H7 (cell line): ENCODE measurements around the gene CDC27. TPM values are rescaled to one million over a fixed set of nuclear protein-coding genes. Genes with fewer than 3 reads are reported as not detected.
"Not testable (repeated sequence)": the region's sequence is repeated elsewhere in the genome, so short reads cannot be mapped to it uniquely, and the experiment has no call there.

Experiments
- DNase-seq: peaks from one replicate; pipeline ENCODE4 v3.0.0; 2012
- H3K27me3 ChIP-seq: 2 replicates; pipeline ENCODE4 v1.6.0; 2011; ENCODE audit warnings: mild to moderate bottlenecking, low read length; ENCODE audit not compliant: control insufficient read depth, insufficient read depth
- H3K36me3 ChIP-seq: replicated peaks from 2 replicates; pipeline ENCODE4 v1.5.1; 2011; ENCODE audit warnings: low read length; ENCODE audit not compliant: control insufficient read depth, insufficient read depth
- H3K4me3 ChIP-seq: 2 replicates; pipeline ENCODE4 v1.5.1; 2011; ENCODE audit warnings: low read depth, mild to moderate bottlenecking, control low read depth, low read length, moderate library complexity; ENCODE audit not compliant: insufficient read depth
- total RNA-seq: library from RNA; depleted of rRNA; stranded (reverse); fragments of >200 nt; shearing (Covaris generic); gene quantifications from 2 replicates; pipeline ENCODE4 v1.2.3, GENCODE V29; 2014

CDC27 gene
- total RNA-seq, 1 experiment from 2014 or later, result 45.9 TPM

- not testable (repeated sequence) for H3K36me3 ChIP-seq, DNase-seq, H3K4me3 ChIP-seq, H3K27me3 ChIP-seq
Observed at GRCh38 chr17:47166854-47167253, 22.2 kb downstream of the CDC27 start.

GRCh38 chr17:47165137-47165536 is 24.0 kb downstream of the CDC27 start:
- Histone ChIP-seq H3K27me3 (no peaks in the 10 kb centered on the region), H3K36me3 (peaks cover 4% of the 10 kb centered on the region; the same call in 1 of the 2 replicates)

GRCh38 chr17:47164263-47164662 is 24.8 kb downstream of the CDC27 start:
- H3K36me3 ChIP-seq, result peaks cover 4% of the 10 kb centered on the region
- H3K27me3 ChIP-seq, result no peaks in the 10 kb centered on the region
- no peak for DNase-seq
- no peak overlapping the region for H3K4me3 ChIP-seq

More at GRCh38 chr17:47165137-47165536, 24.0 kb downstream of the CDC27 start:
- DNase-seq, result no peak
- no peak overlapping the region for H3K4me3 ChIP-seq

GRCh38 chr17:47162013-47162622 is 27.0 kb downstream of the CDC27 start:
- H3K4me3 ChIP-seq, result no peak overlapping the region
- no peaks in the 10 kb centered on the region for H3K27me3 ChIP-seq
- DNase-seq, result no peak
- H3K36me3 ChIP-seq, result peaks cover 6% of the 10 kb centered on the region

GRCh38 chr17:47159315-47159714 is 29.8 kb downstream of the CDC27 start:
- no peak overlapping the region for H3K4me3 ChIP-seq
- H3K36me3 ChIP-seq, result peaks cover 10% of the 10 kb centered on the region
- DNase-seq, result no peak
- no peaks in the 10 kb centered on the region for H3K27me3 ChIP-seq

GRCh38 chr17:47145351-47145750 is 43.7 kb downstream of the CDC27 start:
- Histone ChIP-seq H3K4me3 (no peak overlapping the region), H3K36me3 (peaks cover 5% of the 10 kb centered on the region), H3K27me3 (no peaks in the 10 kb centered on the region)
- peak; percentile 32 for DNase-seq

- no peak for DNase-seq
- H3K4me3 ChIP-seq, result no peak overlapping the region
- peaks cover 9% of the 10 kb centered on the region for H3K36me3 ChIP-seq
- H3K27me3 ChIP-seq, result no peaks in the 10 kb centered on the region
Observed at GRCh38 chr17:47135235-47135634, 53.9 kb downstream of the CDC27 start.

- not testable (repeated sequence) for H3K4me3 ChIP-seq, H3K36me3 ChIP-seq, H3K27me3 ChIP-seq, DNase-seq
Observed at GRCh38 chr17:47134354-47134753, 54.7 kb downstream of the CDC27 start.

- Histone ChIP-seq H3K27me3 (no peaks in the 10 kb centered on the region), H3K4me3 (no peak overlapping the region), H3K36me3 (peaks cover 7% of the 10 kb centered on the region)
- no peak for DNase-seq
Observed at GRCh38 chr17:47131761-47132160, 57.3 kb downstream of the CDC27 start.

- not testable (repeated sequence) for H3K4me3 ChIP-seq, H3K36me3 ChIP-seq, H3K27me3 ChIP-seq, DNase-seq
Observed at GRCh38 chr17:47126835-47127234, 62.3 kb downstream of the CDC27 start.

- not testable (repeated sequence) for H3K27me3 ChIP-seq, H3K36me3 ChIP-seq, DNase-seq, H3K4me3 ChIP-seq
Observed at GRCh38 chr17:47123262-47123661, 65.8 kb downstream of the CDC27 start.

GRCh38 chr17:47120521-47121095 is 68.5 kb downstream of the CDC27 start:
- Histone ChIP-seq H3K4me3 (no peak overlapping the region), H3K36me3 (peaks cover 2% of the 10 kb centered on the region), H3K27me3 (no peaks in the 10 kb centered on the region)
- DNase-seq, result no peak

GRCh38 chr17:47119746-47120520 is 69.2 kb downstream of the CDC27 start:
- no peaks in the 10 kb centered on the region for H3K27me3 ChIP-seq
- peaks cover 2% of the 10 kb centered on the region for H3K36me3 ChIP-seq
- H3K4me3 ChIP-seq, result no peak overlapping the region
- peak; percentile 12 for DNase-seq

GRCh38 chr17:47117386-47117785 is 71.7 kb downstream of the CDC27 start:
- Histone ChIP-seq H3K27me3 (no peaks in the 10 kb centered on the region), H3K4me3 (no peak overlapping the region), H3K36me3 (peaks cover 2% of the 10 kb centered on the region)
- no peak for DNase-seq

GRCh38 chr17:47106130-47106529 is 83.0 kb downstream of the CDC27 start:
- Histone ChIP-seq H3K4me3 (no peak overlapping the region), H3K36me3 (no peaks in the 10 kb centered on the region), H3K27me3 (no peaks in the 10 kb centered on the region)
- no peak for DNase-seq
